ENCODE measurements around the gene ZDHHC1.
"Not testable (repeated sequence)": the region's sequence is repeated elsewhere in the genome, so short reads cannot be mapped to it uniquely, and the experiment has no call there.

The ZDHHC1 gene

GRCh38 chr16:67357561-67357960, 58.7 kb downstream of the ZDHHC1 start:
- Mint-ChIP-seq H3K36me3 (ENCODE audit: low read depth) (peaks cover 4% of the 10 kb centered on the region), H3K4me1 (peaks cover 7% of the 10 kb centered on the region), H3K27ac (peak overlapping the region; percentile 34 to 95 (median 66)), H3K4me3 (no peak overlapping the region), H3K9me3 (no peaks in the 10 kb centered on the region), H3K27me3 (ENCODE audit: low read depth) (peaks cover 8% of the 10 kb centered on the region)
- no peak for TF ChIP-seq CTCF (IDR thresholded peaks at IDR 0.05; ENCODE audit: unreplicated experiment in 3 of 3)

- Mint-ChIP-seq H3K4me1 (peaks cover 7% of the 10 kb centered on the region), H3K4me3 (peak overlapping the region; percentile 1 to 33 (median 9)), H3K27ac (peak overlapping the region; percentile 82 to 95 (median 87)), H3K27me3 (ENCODE audit: low read depth) (peaks cover 8% of the 10 kb centered on the region), H3K36me3 (ENCODE audit: low read depth) (peaks cover 4% of the 10 kb centered on the region), H3K9me3 (no peaks in the 10 kb centered on the region)
- no peak for TF ChIP-seq CTCF (IDR thresholded peaks at IDR 0.05; ENCODE audit: unreplicated experiment in 3 of 3)
These were observed 59.9 kb downstream of the ZDHHC1 start for GRCh38 chr16:67356396-67356795.

- not testable (repeated sequence) for H3K27me3 Mint-ChIP-seq (ENCODE audit: low read depth); H3K4me3 Mint-ChIP-seq; H3K36me3 Mint-ChIP-seq (ENCODE audit: low read depth); H3K9me3 Mint-ChIP-seq; H3K4me1 Mint-ChIP-seq
- peak overlapping the region in 1 of 3 experiments; percentile 20 for H3K27ac Mint-ChIP-seq
These were observed 63.8 kb downstream of the ZDHHC1 start for GRCh38 chr16:67352463-67352862.

- H3K9me3 Mint-ChIP-seq: no peaks in the 10 kb centered on the region
- H3K4me3 Mint-ChIP-seq: no peak overlapping the region
- no peak for TF ChIP-seq CTCF (IDR thresholded peaks at IDR 0.05; ENCODE audit: unreplicated experiment in 3 of 3)
- peaks cover 4% of the 10 kb centered on the region for H3K36me3 Mint-ChIP-seq (ENCODE audit: low read depth)
- H3K27ac Mint-ChIP-seq: peak overlapping the region in 2 of 3 experiments; percentile 8 to 10
- H3K4me1 Mint-ChIP-seq: no peaks in the 10 kb centered on the region
- peaks cover 4% of the 10 kb centered on the region for H3K27me3 Mint-ChIP-seq (ENCODE audit: low read depth)
These were observed 66.0 kb downstream of the ZDHHC1 start for GRCh38 chr16:67350324-67350723.

GRCh38 chr16:67349172-67349571, 67.1 kb downstream of the ZDHHC1 start:
- Mint-ChIP-seq H3K27me3 (ENCODE audit: low read depth) (peaks cover 4% of the 10 kb centered on the region), H3K9me3 (no peaks in the 10 kb centered on the region), H3K27ac (peak overlapping the region in 1 of 3 experiments; percentile 42), H3K4me3 (no peak overlapping the region), H3K36me3 (ENCODE audit: low read depth) (no peaks in the 10 kb centered on the region), H3K4me1 (no peaks in the 10 kb centered on the region)
- peak; percentile 24 to 59 (median 41) for TF ChIP-seq CTCF (IDR thresholded peaks at IDR 0.05; ENCODE audit: unreplicated experiment in 3 of 3)

GRCh38 chr16:67346341-67346740, 69.9 kb downstream of the ZDHHC1 start:
- H3K4me3 Mint-ChIP-seq: no peak overlapping the region
- no peaks in the 10 kb centered on the region for H3K27me3 Mint-ChIP-seq (ENCODE audit: low read depth)
- H3K36me3 Mint-ChIP-seq (ENCODE audit: low read depth): no peaks in the 10 kb centered on the region
- TF ChIP-seq CTCF (IDR thresholded peaks at IDR 0.05; ENCODE audit: unreplicated experiment in 3 of 3): no peak
- H3K27ac Mint-ChIP-seq: no peak overlapping the region
- H3K9me3 Mint-ChIP-seq: no peaks in the 10 kb centered on the region
- peaks cover 6% of the 10 kb centered on the region for H3K4me1 Mint-ChIP-seq
